HG02840 (cell line): ENCODE measurements around the gene TARS2.

Experiments
- ATAC-seq: cut with Tn5 transposase; IDR thresholded peaks from one replicate; pipeline ENCODE4 v1.9.1; 2021; ENCODE audit warnings: mild to moderate bottlenecking, moderate library complexity, moderate number of reproducible peaks; ENCODE audit not compliant: unreplicated experiment, low FRiP score

TARS2 gene

GRCh38 chr1:150535511-150536287 lies 48.5 kb downstream of the TARS2 start:
- no peak for ATAC-seq

GRCh38 chr1:150536836-150537731 lies 49.9 kb downstream of the TARS2 start:
- ATAC-seq, result no peak

- no peak for ATAC-seq
Observed at GRCh38 chr1:150537732-150538684, 50.8 kb downstream of the TARS2 start.

- no peak for ATAC-seq
Observed at GRCh38 chr1:150543500-150544143, 56.4 kb downstream of the TARS2 start.

GRCh38 chr1:150544204-150544603 lies 57.0 kb downstream of the TARS2 start:
- no peak for ATAC-seq

GRCh38 chr1:150545486-150546032 lies 58.3 kb downstream of the TARS2 start:
- no peak for ATAC-seq

DNA sequence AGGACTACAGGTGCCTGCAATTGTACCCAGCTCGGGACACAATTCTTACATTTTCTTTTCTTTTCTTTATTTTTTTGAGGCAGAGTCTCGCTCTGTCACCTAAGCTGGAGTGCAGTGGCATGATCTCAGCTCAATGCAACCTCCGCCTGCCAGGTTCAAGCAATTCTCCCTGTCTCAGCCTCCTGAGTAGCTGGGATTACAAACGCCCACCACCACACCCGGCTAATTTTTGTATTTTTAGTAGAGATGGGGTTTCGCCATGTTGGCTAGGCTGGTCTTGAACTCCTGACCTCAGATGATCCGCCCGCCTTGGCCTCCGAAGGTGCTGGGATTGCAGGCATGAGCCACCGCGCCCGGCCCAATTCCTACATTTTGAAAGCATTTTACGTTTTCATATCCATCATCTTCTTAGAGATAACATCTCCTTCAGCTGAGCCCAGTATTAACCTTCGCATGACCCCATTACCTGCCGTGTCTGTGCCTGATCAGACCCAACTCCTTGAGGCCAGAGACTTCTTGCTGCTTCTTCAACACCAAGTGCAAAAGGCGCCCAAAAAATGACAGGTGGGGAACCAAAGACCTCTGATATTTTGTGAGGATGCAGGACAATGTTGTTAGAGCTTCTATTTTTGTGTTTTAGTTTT lies 59.2 kb downstream of the TARS2 start:
- no peak for ATAC-seq

DNA sequence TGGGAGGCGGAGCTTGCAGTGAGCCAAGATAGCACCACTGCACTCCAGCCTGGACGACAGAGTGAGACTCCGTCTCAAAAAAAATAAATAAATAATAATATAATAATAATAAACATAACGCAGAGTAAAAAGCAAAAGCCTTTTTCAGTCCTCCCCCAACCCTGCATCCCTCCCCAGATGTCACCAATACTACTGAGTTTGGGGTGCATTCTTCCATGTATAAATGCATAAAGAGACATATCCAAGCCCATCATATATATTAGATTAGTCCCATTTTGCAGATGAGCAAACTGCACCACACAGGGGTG lies 61.1 kb downstream of the TARS2 start:
- ATAC-seq, result no peak

GRCh38 chr1:150548632-150549495 lies 61.6 kb downstream of the TARS2 start, which contains the start of gene ADAMTSL4:
Gene ADAMTSL4, plus strand, starts transcription at chr1:150549408. Its CDS starts 2,881 bp downstream, at chr1:150552289.
- no peak for ATAC-seq

- ATAC-seq, result no peak
Observed at GRCh38 chr1:150549496-150550221, 62.4 kb downstream of the TARS2 start.

- no peak for ATAC-seq
Observed at GRCh38 chr1:150550222-150551050, 63.2 kb downstream of the TARS2 start.

- ATAC-seq, result no peak
Observed at GRCh38 chr1:150551051-150551783, 64.0 kb downstream of the TARS2 start.

DNA sequence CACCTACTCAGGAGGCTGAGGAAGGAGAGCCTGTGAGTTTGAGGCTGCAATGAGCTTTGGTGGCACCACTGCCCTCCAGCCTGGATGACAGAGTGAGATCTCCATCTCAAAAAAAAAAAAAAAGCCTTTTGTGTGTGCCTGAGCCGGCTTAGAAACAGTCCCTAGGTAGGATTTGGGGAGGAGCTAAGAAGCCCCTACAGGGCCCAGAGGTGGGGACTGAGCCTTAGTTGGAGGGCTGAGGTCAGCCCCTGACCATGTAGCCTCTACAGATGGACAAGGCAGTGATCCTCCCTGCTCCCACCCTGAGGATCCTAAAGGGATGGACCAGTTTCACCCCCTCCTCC lies 64.5 kb downstream of the TARS2 start:
- no peak for ATAC-seq

GRCh38 chr1:150552128-150552910 lies 65.1 kb downstream of the TARS2 start:
- ATAC-seq, result no peak

DNA sequence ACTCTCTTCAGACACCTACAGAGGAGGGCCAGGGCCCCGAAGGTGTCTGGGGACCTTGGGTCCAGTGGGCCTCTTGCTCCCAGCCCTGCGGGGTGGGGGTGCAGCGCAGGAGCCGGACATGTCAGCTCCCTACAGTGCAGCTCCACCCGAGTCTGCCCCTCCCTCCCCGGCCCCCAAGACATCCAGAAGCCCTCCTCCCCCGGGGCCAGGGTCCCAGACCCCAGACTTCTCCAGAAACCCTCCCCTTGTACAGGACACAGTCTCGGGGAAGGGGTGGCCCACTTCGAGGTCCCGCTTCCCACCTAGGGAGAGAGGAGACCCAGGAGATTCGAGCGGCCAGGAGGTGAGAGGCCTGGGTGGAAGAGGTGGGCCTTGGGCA lies 65.7 kb downstream of the TARS2 start:
- ATAC-seq, result no peak
